Measurements from ENCODE around the gene HEBP1. TPM values are rescaled to one million over a fixed set of nuclear protein-coding genes. Genes with fewer than 3 reads are reported as not detected.

The HEBP1 gene
- total and polyA plus RNA-seq, 8 donors = 58.9 to 81.1 (median 66.7) TPM

GRCh38 chr12:13024531-13024916, 24.5 kb upstream of the HEBP1 start:
- DNase-seq (no peak), ATAC-seq (no peak)
- Histone ChIP-seq H3K27me3 (no peaks in the 10 kb centered on the region), H3K4me3 (no peak overlapping the region), H3K27ac (no peak overlapping the region), H3K36me3 (no peaks in the 10 kb centered on the region), H3K9me3 (no peaks in the 10 kb centered on the region), H3K4me1 (no peaks in the 10 kb centered on the region)
- intact Hi-C loops (cut with DNase I) = no loop called here
- no peak for TF ChIP-seq CTCF (IDR thresholded peaks at IDR 0.05)

- peak; percentile 87 for ATAC-seq
- peak in 1 of 4 donors; percentile 56 for DNase-seq
- intact Hi-C loops (cut with DNase I) = no loop called here
- no peaks in the 10 kb centered on the region for H3K27me3 ChIP-seq
- H3K9me3 ChIP-seq = no peaks in the 10 kb centered on the region
- peak in 1 of 2 donors; percentile 21 for TF ChIP-seq CTCF (IDR thresholded peaks at IDR 0.05)
- no peaks in the 10 kb centered on the region for H3K4me1 ChIP-seq
- no peak overlapping the region for H3K27ac ChIP-seq
- no peak overlapping the region for H3K4me3 ChIP-seq
- no peaks in the 10 kb centered on the region for H3K36me3 ChIP-seq
Measured at GRCh38 chr12:13023811-13024530, 23.9 kb upstream of the HEBP1 start.

- DNase-seq (peak in 1 of 4 donors; percentile 36), ATAC-seq (no peak)
- no peak for TF ChIP-seq CTCF (IDR thresholded peaks at IDR 0.05)
- H3K4me3 ChIP-seq = no peak overlapping the region
- no peaks in the 10 kb centered on the region for H3K4me1 ChIP-seq
- intact Hi-C loops (cut with DNase I) = no loop called here
- H3K36me3 ChIP-seq = no peaks in the 10 kb centered on the region
- no peak overlapping the region for H3K27ac ChIP-seq
- no peaks in the 10 kb centered on the region for H3K9me3 ChIP-seq
- H3K27me3 ChIP-seq = no peaks in the 10 kb centered on the region
Measured at GRCh38 chr12:13022851-13023271, 22.8 kb upstream of the HEBP1 start.

DNA sequence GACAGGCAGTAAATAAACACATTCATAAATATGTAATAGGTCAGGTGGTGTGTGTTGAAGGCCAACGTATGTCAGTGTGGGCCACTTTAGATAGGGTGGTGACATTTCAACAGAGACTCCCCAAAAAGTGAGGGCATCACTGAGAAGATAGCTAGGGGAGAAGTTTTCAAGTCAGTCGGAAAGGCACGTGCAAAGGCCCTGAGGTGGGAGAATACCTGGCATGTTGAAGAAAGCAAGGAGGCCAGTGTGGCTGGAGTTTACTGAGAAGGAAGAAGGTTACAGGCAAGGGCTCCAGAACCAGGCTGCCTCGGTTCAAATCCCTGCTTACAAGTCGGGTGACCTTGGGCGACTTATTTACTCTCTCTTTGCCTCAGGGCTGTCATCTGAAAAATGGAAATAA, 11.0 kb upstream of the HEBP1 start:
- H3K27ac ChIP-seq = no peak overlapping the region
- DNase-seq = no peak
- no peaks in the 10 kb centered on the region for H3K27me3 ChIP-seq
- no peak overlapping the region for H3K4me3 ChIP-seq
- TF ChIP-seq CTCF (IDR thresholded peaks at IDR 0.05) = no peak
- no peaks in the 10 kb centered on the region for H3K4me1 ChIP-seq
- H3K36me3 ChIP-seq = no peaks in the 10 kb centered on the region
- H3K9me3 ChIP-seq = no peaks in the 10 kb centered on the region
- no peak for ATAC-seq
- intact Hi-C loops (cut with DNase I) = no loop called here

DNA sequence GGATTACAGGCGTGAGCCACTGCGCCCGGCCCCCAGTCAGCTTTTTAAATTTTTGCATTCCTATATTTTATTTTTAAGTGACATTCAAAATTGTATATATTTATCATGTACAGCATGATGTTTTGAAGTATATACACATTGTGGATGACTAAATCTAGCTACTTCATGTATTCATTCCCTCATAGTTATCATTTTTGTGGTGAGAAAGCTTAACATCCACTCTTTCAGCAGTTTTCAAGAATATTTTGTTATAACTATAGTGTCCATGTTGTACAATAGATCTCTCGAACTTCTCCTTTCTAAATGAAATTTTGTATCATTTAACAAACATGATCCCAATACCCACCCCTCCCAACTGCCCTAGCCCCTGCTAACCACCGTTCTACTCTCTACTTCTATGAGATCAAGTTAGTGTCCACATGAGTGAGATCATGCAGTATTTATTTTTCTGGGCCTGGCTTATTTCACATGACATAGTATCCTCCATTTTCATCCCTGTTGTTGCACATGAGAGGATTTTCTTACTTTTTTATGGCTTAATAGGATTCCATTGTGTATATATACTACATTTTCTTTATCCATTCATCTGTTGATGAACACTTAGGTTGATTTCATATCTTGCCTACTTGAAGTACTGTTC, 8.8 kb upstream of the HEBP1 start:
- no peak for DNase-seq
- ATAC-seq = no peak
- TF ChIP-seq CTCF (IDR thresholded peaks at IDR 0.05) = no peak
- Histone ChIP-seq H3K27me3 (no peaks in the 10 kb centered on the region), H3K4me3 (no peak overlapping the region), H3K9me3 (no peaks in the 10 kb centered on the region), H3K36me3 (no peaks in the 10 kb centered on the region), H3K27ac (no peak overlapping the region), H3K4me1 (peaks cover 0 to 8% of the 10 kb centered on the region in 2 donors)
- intact Hi-C loops (cut with DNase I) = loop anchor here in 1 of 2 donors (10.0 kb wide), 2 partner anchors 76 to 216 kb away; no protein-coding TSS in a partner anchor

Data from left lung (tissue), 10 donors.